HG02938 (cell line): ENCODE data around the gene SUDS3.
"Not testable (repeated sequence)": the region's sequence is repeated elsewhere in the genome, so short reads cannot be mapped to it uniquely, and the experiment has no call there.

Experiments used
- ATAC-seq: cut with Tn5 transposase; IDR thresholded peaks from one replicate; pipeline ENCODE4 v1.9.1; 2021; ENCODE audit warnings: mild to moderate bottlenecking, moderate library complexity; ENCODE audit not compliant: unreplicated experiment

SUDS3 gene

DNA sequence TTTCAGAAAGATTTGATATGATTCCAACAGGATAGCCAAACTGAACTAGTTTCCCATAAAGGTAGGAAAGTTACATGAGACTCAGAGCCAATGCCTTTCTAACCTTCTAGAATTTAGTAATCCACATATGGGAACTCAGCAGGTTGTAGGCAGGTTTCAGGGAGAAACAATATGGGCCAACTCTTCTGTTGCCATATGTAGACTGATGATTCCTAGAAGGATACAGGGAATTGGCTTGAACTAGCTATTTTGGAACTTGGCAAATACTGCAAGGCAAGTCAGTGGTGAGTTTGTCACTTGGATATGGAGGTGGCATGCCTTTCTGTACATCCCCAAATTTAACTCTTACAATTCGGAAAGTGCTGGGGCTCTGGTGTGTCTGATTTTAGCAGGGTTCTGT is 15.5 kb downstream of the SUDS3 start:
- no peak for ATAC-seq

DNA sequence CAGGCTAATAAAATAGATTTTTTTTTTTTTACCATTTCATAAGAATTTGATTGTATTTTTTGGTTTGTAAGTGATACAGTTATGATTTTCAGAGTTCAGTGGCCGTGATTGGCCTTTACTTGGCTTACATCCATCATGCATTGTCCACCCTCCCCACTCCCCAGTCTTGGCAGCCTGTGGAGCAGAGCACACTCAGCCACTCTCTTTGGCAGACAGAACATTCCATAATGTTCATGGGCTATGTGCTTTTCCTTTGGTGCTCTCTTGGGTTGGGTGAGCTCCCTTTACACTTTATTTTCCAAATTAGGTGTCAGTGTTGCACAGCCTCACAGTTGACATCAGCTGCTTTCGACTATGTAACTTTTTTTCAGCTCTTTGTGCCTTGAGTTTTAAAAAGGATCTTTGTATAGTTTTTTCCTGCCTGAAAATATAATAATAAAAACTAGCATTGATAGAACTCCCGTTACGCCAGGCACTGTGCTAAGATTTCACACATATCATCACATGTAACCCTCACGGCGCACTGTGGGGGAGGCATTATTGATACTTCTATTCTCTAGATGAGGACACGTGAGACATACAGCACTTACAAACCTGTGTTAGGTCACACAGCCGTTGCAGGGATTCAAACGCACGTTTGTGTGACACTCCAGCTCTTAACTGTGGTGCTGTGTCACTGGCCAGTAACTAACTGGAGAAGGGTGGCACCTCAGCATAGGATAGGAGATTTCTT is 21.5 kb downstream of the SUDS3 start:
- no peak for ATAC-seq

DNA sequence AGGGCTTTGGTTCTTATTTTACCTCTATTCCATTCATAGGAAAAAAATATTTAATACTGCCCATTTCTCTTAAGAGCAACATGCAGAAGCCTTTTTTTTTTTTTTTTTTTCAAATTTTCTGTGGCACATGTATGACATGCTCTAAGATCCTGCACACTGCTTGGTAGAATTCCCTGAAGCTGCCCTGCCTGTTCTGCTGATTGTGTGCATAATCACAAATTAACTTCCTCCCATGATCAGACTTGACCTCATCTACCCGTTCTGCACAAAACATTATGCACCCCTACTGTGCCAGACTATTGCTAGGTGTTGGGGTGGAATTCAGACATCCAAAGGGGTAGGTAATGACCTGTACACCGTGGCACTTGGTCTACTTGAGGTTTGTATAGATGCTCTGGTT is 22.2 kb downstream of the SUDS3 start:
- no peak for ATAC-seq

DNA sequence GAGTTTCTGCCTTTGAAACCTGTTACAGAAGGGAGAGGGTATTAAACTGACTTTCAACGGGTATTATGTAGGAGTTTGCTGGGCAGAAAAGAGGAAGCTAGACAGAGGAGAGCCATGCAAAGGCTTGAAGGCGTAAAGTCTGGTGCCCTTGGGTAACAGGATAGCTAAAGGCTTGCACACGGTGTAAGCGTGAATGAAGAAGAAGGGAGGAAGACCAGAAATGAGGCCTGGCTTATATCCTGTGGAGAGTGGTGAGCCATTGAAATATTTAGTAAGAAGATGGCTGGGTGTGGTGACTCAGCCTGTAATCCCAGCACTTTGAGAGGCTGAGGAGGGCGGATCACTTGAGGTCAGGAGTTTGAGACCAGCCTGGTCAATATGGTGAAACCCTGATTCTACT is 22.6 kb downstream of the SUDS3 start:
- ATAC-seq, result no peak

DNA sequence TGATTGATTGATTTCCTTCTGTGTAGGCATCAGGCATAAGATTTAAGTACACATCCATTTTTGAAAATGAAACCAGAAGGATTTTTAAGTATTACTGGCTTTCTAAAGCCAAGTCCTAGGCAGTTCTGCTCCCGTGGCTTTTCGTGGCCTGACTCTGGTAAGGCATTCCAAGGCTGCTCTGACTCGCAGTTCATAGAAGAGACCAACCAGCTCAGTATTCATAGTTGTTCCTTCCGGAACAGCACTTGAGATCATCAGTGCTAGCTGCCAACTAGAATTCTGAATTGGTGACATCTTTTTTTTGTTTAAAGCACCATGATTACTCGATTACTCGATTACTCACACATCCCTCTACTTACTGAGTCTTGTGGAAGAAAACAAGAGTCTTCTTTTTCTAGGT is 25.9 kb downstream of the SUDS3 start:
- no peak for ATAC-seq

DNA sequence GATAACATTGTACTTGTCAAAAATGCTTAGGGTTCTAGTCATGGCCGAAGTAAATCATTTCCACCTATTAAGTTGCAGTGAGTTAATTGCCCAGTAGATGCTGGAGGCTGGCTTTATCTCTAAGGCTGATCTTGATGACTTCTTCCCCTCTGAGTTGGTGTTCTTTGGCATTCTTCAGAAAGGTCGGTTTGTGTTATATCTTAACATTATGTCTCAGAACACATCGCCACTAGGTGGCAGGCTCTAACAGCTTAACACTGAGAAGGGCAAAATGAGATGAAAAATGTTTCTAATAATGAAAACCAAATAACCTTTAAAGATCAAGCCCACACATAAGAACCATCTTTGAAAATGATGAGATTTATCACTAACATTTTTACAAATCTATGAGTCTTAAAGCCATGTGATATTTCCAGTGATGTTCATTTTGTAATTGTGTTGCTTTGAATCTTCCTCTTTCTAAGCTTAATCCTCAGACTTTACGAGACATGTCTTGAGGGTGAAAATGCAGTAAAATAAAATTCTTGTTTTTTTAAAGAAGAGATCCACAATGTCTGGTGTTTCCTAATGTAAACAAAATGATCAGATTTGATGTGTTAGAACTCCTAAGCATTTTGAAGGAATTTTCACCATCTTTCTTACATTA is 28.6 kb downstream of the SUDS3 start:
- ATAC-seq, result no peak

DNA sequence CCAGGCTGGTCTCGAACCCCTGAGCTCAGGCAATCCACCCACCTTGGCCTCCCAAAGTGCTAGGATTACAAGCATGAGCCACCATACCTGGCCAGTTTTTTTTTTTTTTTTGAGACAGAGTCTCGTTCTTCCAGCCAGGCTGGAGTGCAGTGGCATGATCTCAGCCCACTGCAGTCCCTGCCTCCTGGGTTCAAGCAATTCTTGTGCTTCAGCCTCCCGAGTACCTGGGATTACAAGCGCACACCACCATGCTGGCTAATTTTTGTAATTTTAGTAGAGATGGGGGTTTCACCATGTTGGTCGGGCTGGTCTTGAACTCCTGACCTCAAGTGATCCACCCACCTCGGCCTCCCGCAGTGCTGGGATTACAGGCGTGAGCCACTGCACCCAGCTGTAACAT is 31.9 kb downstream of the SUDS3 start:
- not testable (repeated sequence) for ATAC-seq

DNA sequence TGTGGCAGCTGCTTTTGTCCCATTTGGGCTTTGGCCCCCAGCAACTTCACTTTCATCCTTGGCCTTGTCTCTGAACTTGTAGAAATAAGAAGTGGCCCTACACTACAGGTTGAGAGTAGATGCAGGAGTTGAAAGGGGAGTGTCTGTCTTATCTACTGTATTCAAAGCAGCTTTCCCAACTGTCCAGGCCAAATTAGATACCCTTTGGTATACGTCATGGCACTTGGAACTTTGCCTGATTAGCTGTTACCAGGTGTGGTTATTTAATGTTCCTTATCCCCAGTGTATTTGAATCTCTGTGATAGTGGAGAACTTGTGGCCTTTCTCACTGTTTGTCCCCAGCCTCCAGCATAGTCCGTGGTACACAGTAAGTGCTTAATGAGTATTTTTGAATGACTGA is 33.5 kb downstream of the SUDS3 start:
- ATAC-seq, result no peak

DNA sequence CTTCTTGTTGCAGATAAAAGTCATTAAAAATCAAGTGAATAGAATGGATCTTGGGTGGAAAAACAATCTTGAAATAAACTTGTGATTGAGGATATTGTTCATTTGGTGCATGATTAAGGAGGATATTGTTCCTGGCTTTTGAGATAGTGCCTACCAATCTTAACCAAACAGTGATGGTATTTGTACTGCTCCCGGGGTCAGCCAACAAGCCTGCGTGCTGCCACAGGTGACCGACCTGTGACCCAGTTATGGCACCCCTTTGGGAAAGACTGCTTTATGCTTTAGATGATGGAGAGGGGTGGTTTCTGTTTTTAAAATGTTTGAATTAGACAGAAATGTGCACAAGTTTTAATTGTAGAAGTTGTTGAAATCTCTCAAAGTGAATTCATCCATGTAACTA is 41.6 kb downstream of the SUDS3 start:
- ATAC-seq, result no peak

DNA sequence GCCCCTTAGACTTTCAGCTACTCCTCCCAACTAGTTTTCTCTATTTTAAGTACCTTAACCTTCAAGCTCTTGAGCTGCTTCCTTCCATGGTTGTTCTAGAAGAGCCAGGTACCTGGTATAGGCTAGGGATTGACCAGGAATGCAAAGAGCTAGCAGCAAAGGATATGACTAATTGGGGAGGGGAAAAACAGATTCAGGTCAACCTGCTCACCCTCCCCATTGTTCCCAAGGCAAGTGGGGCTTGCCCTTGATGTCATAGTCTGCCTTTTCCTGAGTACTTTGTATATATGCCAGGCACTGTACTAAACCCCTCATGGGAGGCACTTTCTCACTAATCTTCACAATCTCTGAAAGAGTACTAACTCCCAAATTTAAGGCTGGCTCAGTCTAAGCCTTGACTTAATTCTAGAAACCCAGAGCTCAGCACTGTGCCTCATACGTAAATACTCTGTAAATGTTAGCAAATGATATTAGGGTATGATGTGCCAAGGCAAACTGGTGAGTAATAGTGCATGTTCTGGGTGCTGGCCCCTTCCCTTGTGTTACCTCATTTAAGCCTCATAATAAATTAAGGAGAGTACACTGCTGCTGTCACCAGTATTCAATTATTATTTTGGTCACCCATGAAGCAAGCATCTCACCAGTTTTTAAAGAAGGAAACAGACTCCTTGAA is 42.2 kb downstream of the SUDS3 start:
- ATAC-seq, result no peak

DNA sequence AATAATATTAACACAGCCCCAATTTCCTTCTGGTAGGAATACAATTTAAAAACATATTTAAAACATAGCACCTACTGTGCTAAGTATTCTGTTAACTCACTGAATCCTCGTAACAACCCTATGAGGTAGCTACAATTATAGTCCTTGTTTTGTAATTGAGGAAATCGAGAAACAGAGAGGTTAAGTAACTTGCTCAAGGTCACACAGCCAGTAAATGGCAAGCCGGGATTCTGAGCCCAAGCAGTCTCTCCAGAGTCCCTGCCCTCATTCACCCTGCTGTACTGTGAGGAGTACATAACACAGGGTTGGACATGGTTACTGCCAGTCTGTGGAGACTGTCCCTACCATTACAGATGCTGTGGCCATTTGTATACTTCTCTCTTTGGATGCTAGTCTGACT is 44.3 kb downstream of the SUDS3 start:
- ATAC-seq, result no peak

DNA sequence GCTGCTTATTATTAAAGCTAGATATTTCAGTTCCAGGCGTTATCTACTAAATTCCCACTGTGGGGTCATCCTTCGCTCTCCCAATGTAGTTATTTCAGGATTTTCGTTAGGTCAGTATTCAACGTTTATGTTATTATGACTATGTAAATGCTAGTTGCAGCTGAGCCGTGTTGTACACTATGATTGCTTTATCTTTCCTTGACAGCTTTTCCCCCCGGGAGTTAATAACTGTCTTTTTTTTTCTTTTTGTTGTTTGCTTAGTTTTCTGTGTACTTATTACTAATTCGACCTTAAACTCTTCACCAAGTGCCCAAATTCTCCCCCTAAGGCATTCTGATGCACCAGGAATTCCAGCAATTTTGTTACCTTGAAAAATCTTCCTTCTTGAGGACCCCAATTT is 48.5 kb downstream of the SUDS3 start:
- no peak for ATAC-seq

DNA sequence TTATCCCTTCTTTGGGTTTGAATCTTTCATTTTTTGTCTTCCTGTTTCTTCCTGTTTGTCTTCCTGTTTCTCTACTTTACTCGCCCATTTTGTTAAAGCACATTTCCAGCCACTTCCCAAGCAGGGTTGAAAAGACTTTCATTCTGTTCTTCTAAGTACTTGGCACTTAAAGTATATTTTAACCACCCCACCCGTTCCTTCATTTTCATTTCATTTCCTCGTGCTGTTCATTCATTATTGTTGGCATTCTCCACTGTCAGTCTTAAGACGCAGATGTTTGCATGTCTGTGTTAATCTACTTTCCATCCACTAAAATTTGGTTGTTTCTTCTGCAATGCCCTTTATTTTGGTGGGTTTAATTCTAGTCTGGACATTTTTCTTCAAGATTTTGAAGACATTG is 49.0 kb downstream of the SUDS3 start:
- no peak for ATAC-seq

DNA sequence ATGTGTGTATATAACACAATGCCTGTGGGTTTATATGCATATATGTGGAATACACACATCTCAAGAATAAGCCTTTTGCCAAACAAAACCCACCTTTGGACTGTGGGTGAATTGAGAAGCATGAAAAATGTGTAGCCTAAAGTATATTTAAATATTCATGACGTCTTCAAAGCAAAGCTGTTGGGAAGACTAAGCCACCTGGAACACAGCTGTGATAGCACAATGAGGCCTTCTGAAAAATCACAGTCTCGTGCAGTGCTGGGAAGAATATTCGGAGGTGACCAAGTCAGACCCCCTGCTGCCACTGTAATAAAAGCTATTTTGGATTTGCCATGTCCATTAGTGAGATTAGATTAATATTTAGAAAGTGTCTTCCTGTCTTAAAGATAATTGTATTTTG is 51.5 kb downstream of the SUDS3 start:
- no peak for ATAC-seq

DNA sequence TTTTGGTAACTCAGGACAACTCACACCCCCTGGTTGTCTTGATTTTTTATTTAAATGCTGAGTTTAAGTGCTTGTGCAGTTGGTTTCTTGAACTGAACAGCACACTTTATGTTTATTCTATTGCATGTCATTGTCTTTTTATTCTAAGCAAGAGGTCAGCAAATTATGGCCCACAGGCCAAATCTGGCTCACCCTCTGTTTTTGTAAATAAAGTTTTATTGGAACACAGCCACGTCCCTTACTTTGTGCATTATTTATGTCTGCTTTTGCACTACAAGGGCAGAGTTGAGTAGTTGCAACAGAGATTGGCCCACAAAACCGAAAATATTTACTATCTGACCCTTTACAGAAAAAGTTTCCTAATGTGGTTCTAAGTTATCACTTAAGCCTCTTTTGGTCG is 52.3 kb downstream of the SUDS3 start:
- no peak for ATAC-seq

DNA sequence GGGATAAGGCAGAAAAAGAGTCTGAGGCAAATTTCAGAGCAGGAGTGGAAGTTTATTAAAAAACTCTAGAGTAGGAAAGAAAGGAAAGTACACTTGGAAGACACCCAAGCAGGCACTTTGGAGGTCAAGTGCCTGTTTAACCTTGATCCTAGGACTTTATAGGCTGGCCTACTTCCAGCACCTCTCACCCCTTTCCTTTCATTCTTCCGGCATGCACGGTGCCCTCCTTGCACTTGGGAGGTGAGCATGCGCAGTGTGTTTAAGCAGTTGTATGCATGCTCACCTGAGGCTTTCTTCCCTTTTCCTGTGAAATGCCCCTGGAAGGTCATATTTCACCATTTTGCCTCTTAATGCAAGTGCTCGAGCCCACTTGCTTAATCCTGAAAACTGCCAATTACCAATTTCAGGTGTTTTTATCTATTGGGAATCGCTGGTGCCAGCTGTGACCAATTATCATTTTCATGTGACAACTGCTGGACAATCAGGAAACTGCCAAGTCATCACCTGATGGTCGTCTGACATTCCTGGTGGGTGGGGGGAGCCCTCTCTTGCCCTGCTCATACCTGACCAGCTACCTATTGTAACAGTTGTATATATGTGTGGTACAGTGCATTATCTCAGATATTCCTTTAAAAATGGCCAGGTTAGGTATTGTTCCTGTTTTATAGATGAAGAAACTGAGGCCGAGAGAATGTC is 53.5 kb downstream of the SUDS3 start:
- ATAC-seq, result no peak

DNA sequence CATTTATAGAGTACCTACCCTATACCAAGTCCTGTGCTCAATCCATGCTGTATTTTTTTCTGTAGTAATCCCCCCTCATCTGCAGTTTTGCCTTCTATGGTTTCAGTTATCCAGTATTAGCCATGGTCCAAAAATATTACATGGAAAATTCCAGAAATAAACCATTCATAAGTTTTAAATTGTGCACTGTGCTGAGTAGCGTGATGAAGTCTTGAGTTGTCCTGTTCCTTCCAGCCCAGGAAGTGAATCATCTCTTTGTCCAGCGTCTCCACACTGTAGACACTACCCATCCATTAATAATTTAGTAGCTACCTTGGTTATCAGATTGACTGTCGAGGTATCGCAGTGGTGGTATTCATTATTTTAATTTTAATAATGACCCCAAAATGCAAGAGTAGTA is 54.2 kb downstream of the SUDS3 start:
- ATAC-seq, result no peak

DNA sequence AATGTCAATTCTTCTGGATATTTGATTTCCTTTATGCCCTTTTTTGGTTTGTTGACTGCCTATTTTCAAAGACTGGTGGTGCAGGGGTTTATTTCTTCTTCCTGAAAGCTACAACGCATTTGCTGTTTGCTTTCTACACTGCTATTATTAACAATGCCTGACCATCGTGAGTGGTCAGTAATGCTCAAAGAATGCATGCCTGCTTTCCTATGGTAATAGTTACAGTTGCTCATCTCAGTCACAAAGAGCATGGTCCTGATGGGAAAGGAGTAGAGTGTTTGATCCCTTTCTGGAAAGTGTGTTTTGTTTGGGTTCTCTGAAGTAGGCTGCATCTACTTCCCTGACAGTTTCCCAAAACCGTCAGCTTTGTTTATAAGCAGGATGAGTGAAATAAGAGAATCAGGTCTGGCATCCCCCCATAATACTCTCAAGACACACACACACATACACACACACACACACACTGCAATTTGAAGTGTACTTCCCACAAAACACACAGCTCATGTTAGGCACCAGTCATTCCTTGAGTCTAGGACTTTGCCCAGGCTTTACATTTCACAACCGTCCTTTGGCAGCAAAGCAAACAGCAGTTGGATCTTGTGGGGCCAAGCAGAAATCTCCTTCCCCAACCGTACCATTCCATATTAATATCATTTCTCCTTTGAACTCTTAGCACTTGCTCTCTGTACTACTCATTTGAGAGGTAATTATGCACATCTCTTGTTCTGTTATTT is 56.6 kb downstream of the SUDS3 start:
- ATAC-seq, result no peak

DNA sequence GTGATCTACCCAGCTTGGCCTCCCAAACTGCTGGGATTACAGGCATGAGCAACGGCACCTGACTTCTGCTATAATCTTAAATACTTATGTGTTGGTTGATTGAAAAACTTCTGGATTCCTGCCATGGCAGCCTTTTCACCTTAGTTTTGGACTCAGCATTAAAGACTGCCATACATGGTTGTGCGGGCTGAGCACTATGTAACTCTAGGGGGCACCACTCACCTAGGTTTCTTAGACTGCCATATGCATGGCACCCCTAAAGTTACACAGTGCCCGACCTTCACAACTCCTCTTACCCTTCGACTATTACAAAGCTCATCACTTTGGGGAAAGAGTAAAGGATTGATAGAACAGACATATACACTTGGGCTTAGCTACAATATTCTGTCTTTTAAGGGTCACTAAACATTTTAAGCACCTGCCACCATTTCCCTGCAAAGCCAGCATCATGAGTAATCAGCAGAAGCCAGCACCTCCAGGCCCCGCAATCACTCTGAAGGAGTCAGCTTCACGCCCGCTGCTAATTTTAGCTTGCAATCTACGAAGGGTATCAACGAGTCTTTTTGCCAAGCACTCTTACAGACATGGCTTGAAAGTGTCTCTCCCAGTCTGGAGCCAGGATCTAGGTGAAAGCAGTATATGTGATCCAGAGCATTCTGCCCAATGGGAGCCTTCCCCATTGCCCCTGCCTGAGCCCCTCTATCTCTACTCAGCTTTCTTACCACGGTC is 59.8 kb downstream of the SUDS3 start:
- no peak for ATAC-seq

DNA sequence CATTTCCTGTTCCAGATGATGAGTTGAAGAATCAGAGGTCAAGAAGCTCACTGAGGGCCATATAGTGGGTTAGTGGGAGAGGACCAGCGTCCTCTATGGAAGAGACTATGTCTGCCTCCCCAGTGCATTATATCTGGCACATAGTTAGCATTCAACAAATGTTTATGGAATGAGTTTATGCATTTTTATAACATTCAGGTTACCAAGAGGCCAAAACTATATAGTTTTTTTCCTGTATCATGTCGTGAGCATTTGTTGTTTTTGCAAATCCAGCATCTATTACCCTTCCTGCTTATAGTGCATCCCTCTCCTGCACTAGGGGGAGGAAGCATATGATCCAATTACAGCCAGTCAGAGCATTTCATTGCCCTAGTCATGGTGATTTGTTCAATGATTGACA is 60.6 kb downstream of the SUDS3 start:
- no peak for ATAC-seq
